HG03097 (cell line): ENCODE results near the gene OSBPL10.
"Not testable (repeated sequence)": the region's sequence is repeated elsewhere in the genome, so short reads cannot be mapped to it uniquely, and the experiment has no call there.

Source experiments
- ATAC-seq: cut with Tn5 transposase; IDR thresholded peaks from one replicate; pipeline ENCODE4 v1.9.1; 2021; ENCODE audit not compliant: unreplicated experiment, low FRiP score

OSBPL10 gene

GRCh38 chr3:31723701-31724100 lies 257.4 kb downstream of the OSBPL10 start:
- no peak for ATAC-seq

GRCh38 chr3:31721676-31722075 lies 259.4 kb downstream of the OSBPL10 start:
- ATAC-seq = no peak

GRCh38 chr3:31714495-31715280 lies 266.4 kb downstream of the OSBPL10 start:
- no peak for ATAC-seq

GRCh38 chr3:31713816-31714215 lies 267.2 kb downstream of the OSBPL10 start:
- ATAC-seq = no peak

GRCh38 chr3:31710123-31710803 lies 270.8 kb downstream of the OSBPL10 start:
- no peak for ATAC-seq

- ATAC-seq = no peak
Measured at GRCh38 chr3:31709526-31709925, 271.5 kb downstream of the OSBPL10 start.

GRCh38 chr3:31709005-31709404 lies 272.1 kb downstream of the OSBPL10 start:
- ATAC-seq = no peak

GRCh38 chr3:31707286-31707685 lies 273.8 kb downstream of the OSBPL10 start:
- no peak for ATAC-seq

- ATAC-seq = no peak
Measured at GRCh38 chr3:31705736-31706135, 275.3 kb downstream of the OSBPL10 start.

- no peak for ATAC-seq
Measured at GRCh38 chr3:31704591-31705179, 276.4 kb downstream of the OSBPL10 start.

GRCh38 chr3:31704156-31704555 lies 276.9 kb downstream of the OSBPL10 start:
- ATAC-seq = no peak

GRCh38 chr3:31701286-31701685 lies 279.8 kb downstream of the OSBPL10 start:
- ATAC-seq = no peak

GRCh38 chr3:31699309-31699953 lies 281.6 kb downstream of the OSBPL10 start:
- ATAC-seq = no peak

GRCh38 chr3:31696815-31697548 lies 284.1 kb downstream of the OSBPL10 start:
- no peak for ATAC-seq

- ATAC-seq = no peak
Measured at GRCh38 chr3:31696009-31696297, 285.1 kb downstream of the OSBPL10 start.

GRCh38 chr3:31695280-31696008 lies 285.6 kb downstream of the OSBPL10 start:
- no peak for ATAC-seq

- no peak for ATAC-seq
Measured at GRCh38 chr3:31693346-31693745, 287.7 kb downstream of the OSBPL10 start.

GRCh38 chr3:31692751-31693150 lies 288.3 kb downstream of the OSBPL10 start:
- ATAC-seq = no peak

GRCh38 chr3:31690771-31691170 lies 290.3 kb downstream of the OSBPL10 start:
- no peak for ATAC-seq

- ATAC-seq = not testable (repeated sequence)
Measured at GRCh38 chr3:31689523-31689922, 291.5 kb downstream of the OSBPL10 start.
